NCI-H446 treated with DMSO at 0.1 percent for 48 hours (cell line): ENCODE measurements around the gene COL5A1.
"Not testable (repeated sequence)": the region's sequence is repeated elsewhere in the genome, so short reads cannot be mapped to it uniquely, and the experiment has no call there.

ENCODE experiments used
- DNase-seq: peaks from one replicate; lab custom pipeline; 2025; lab: John Stamatoyannopoulos, UW

Gene COL5A1

GRCh38 chr9:134855231-134855899 lies 213.8 kb downstream of the COL5A1 start:
- no peak for DNase-seq

GRCh38 chr9:134855900-134856377 lies 214.3 kb downstream of the COL5A1 start:
- no peak for DNase-seq

- not testable (repeated sequence) for DNase-seq
These were observed 215.8 kb downstream of the COL5A1 start for GRCh38 chr9:134857451-134857850.

GRCh38 chr9:134858051-134858841 lies 216.6 kb downstream of the COL5A1 start:
- DNase-seq, result peak; percentile 6

- no peak for DNase-seq
These were observed 218.9 kb downstream of the COL5A1 start for GRCh38 chr9:134860510-134860909.

GRCh38 chr9:134861595-134862334 lies 220.2 kb downstream of the COL5A1 start:
- no peak for DNase-seq

GRCh38 chr9:134863306-134863902 lies 221.8 kb downstream of the COL5A1 start:
- DNase-seq, result no peak

GRCh38 chr9:134863941-134864820 lies 222.6 kb downstream of the COL5A1 start:
- DNase-seq, result peak; percentile 39

- DNase-seq, result no peak
These were observed 223.2 kb downstream of the COL5A1 start for GRCh38 chr9:134864821-134865190.

- no peak for DNase-seq
These were observed 226.5 kb downstream of the COL5A1 start for GRCh38 chr9:134867917-134868750.

- DNase-seq, result no peak
These were observed 227.3 kb downstream of the COL5A1 start for GRCh38 chr9:134868751-134869553.

- no peak for DNase-seq
These were observed 228.1 kb downstream of the COL5A1 start for GRCh38 chr9:134869554-134870300.

GRCh38 chr9:134870301-134870694 lies 228.7 kb downstream of the COL5A1 start:
- DNase-seq, result no peak

GRCh38 chr9:134870746-134871662 lies 229.4 kb downstream of the COL5A1 start:
- no peak for DNase-seq

- DNase-seq, result no peak
These were observed 230.2 kb downstream of the COL5A1 start for GRCh38 chr9:134871697-134872340.

GRCh38 chr9:134872482-134873231 lies 231.1 kb downstream of the COL5A1 start:
- DNase-seq, result no peak
